Measurements from ENCODE around the gene GSG1. TPM values are rescaled to one million over a fixed set of nuclear protein-coding genes. Genes with fewer than 3 reads are reported as not detected.
A peak's percentile ranks its signal among the peaks of the same experiment; 100 is the strongest.

The GSG1 gene
- total RNA-seq, 1 experiment from 2014 or later: not detected

DNA sequence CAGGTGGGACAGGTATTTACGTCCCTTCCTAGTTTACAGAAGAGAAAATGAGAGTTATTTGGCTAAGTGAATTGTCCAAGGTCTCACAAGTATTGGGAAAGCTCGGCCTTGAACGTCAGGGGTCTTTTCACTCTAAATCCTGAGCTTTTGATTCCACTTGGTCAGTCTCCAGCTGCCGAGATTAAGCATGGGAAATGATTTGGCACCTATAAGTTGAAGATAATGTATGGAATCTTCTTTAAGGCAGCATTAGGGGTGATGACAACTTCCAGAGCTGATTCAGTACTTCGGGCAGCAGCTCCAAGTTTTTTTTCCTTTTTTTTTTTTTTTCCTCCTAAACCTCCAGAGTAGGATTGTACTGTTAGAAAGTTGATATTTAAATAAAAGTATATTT lies 58.6 kb downstream of the GSG1 start:
- RAD21 ChIA-PET (ENCODE audit: low non-redundant PET in 1 of 2, low total read pairs in 2 of 2, uncharacterized antibody in 2 of 2, unreplicated experiment in 2 of 2): interaction anchor here in 1 of 2 experiments (0.7 kb wide), 1 partner anchor 1671 kb away, joined by 5 read pairs; no protein-coding TSS in a partner anchor
- CTCF ChIA-PET: interaction anchor here (0.7 to 1.5 kb wide), 5 partner anchors 20 to 233 kb away, joined by 3 read pairs; no protein-coding TSS in a partner anchor
- intact Hi-C loops (cut with micrococcal nuclease): no loop called here

More for the DNA sequence above, 58.6 kb downstream of the GSG1 start:
- H3K9me3 ChIP-seq (ENCODE audit: control insufficient read depth in 1 of 2, insufficient read depth in 1 of 2, low read depth in 1 of 2, low read length in 2 of 2): no peaks in the 10 kb centered on the region
- TF ChIP-seq, protein P1, sequence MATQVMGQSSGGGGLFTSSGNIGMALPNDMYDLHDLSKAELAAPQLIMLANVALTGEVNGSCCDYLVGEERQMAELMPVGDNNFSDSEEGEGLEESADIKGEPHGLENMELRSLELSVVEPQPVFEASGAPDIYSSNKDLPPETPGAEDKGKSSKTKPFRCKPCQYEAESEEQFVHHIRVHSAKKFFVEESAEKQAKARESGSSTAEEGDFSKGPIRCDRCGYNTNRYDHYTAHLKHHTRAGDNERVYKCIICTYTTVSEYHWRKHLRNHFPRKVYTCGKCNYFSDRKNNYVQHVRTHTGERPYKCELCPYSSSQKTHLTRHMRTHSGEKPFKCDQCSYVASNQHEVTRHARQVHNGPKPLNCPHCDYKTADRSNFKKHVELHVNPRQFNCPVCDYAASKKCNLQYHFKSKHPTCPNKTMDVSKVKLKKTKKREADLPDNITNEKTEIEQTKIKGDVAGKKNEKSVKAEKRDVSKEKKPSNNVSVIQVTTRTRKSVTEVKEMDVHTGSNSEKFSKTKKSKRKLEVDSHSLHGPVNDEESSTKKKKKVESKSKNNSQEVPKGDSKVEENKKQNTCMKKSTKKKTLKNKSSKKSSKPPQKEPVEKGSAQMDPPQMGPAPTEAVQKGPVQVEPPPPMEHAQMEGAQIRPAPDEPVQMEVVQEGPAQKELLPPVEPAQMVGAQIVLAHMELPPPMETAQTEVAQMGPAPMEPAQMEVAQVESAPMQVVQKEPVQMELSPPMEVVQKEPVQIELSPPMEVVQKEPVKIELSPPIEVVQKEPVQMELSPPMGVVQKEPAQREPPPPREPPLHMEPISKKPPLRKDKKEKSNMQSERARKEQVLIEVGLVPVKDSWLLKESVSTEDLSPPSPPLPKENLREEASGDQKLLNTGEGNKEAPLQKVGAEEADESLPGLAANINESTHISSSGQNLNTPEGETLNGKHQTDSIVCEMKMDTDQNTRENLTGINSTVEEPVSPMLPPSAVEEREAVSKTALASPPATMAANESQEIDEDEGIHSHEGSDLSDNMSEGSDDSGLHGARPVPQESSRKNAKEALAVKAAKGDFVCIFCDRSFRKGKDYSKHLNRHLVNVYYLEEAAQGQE (IDR thresholded peaks at IDR 0.05; ENCODE audit: low read depth): 0 out of 2 replicates have a peak, but pooled peaks have one; percentile 7
- no peak for TF ChIP-seq SIN3A (IDR thresholded peaks at IDR 0.05; ENCODE audit: low read depth)
- no peaks in the 10 kb centered on the region; the same call in 1 of the 2 replicates for H3K79me2 ChIP-seq (ENCODE audit: insufficient read depth, low read length)
- DNase-seq (ENCODE audit: low read depth, low spot score) (no peak), ATAC-seq (no peak)
- H3K4me1 ChIP-seq (ENCODE audit: control insufficient read depth in 1 of 2, insufficient read depth in 2 of 2, low read length in 2 of 2): peaks cover 5 to 14% of the 10 kb centered on the region in 2 experiments; a peak in 3 of 4 replicates
- no peak overlapping the region; the same call in 1 of the 2 replicates for H3K27ac ChIP-seq (ENCODE audit: low read depth, low read length)
- H3K4me2 ChIP-seq (ENCODE audit: low read length): peak overlapping the region; percentile 94
- H4K20me1 ChIP-seq (ENCODE audit: insufficient read depth): no peaks in the 10 kb centered on the region
- H3K4me3 ChIP-seq (replicated peaks in 1 of 2; ENCODE audit: low read depth in 1 of 2, low read length in 2 of 2): peak overlapping the region; percentile 93 to 96
- peak overlapping the region; percentile 72 for H3K9ac ChIP-seq (ENCODE audit: low read length)
- POLR2A ChIA-PET: no interaction called here
- no peak overlapping the region for H2AFZ ChIP-seq (ENCODE audit: low read depth, low read length, poor library complexity, severe bottlenecking)
- H3K9me2 ChIP-seq (ENCODE audit: insufficient read depth): no peaks in the 10 kb centered on the region
- no peaks in the 10 kb centered on the region for H3K36me3 ChIP-seq (ENCODE audit: control insufficient read depth in 1 of 2, insufficient read depth in 2 of 2, low read length in 2 of 2)
- no peaks in the 10 kb centered on the region for H3K27me3 ChIP-seq (ENCODE audit: insufficient read depth, low read length)
- BruUV-seq (replicated peaks): no TSS peak
